Caco-2 (cell line): ENCODE measurements around the gene SLBP. TPM values are rescaled to one million over a fixed set of nuclear protein-coding genes. Genes with fewer than 3 reads are reported as not detected.

Experiments used
- BruUV-seq: library from RNA; stranded (reverse); fragments of 400-500 nt; replicated peaks from 2 replicates; lab custom pipeline; 2021; lab: Mats Ljungman, UMichigan
- CTCF ChIA-PET: fragments of 300-600 bp; sonication (Branson Sonifier 250); formaldehyde crosslinking; loops from one replicate; lab custom pipeline; 2022; ENCODE audit warnings: antibody characterized with exemption; lab: Charles Lee
- POLR2A ChIA-PET: fragments of 300-600 bp; sonication (Branson Sonifier 250); formaldehyde crosslinking; loops from one replicate; lab custom pipeline; 2022; ENCODE audit warnings: antibody characterized with exemption; lab: Charles Lee
- DNase-seq, 2 experiments: peaks; one replicate each; pipeline versions ENCODE4 v3.0.0 to v3.0.0-alpha.2; 2020 to 2022
- H3K27me3 ChIP-seq: replicated peaks from 2 replicates; pipeline ENCODE4 v1.6.0; 2011; ENCODE audit warnings: low read length; ENCODE audit not compliant: control insufficient read depth, insufficient read depth
- H3K36me3 ChIP-seq: 2 replicates; pipeline ENCODE4 v1.5.1; 2011; ENCODE audit warnings: low read length; ENCODE audit not compliant: control insufficient read depth, insufficient read depth
- H3K4me1 ChIP-seq: fragments of 250-450 bp; sonication (Bioruptor Pico); 2 replicates; pipeline ENCODE4 v1.5.1; 2020; ENCODE audit warnings: mild to moderate bottlenecking
- H3K4me3 ChIP-seq: 2 replicates; pipeline ENCODE4 v1.5.1; 2011; ENCODE audit warnings: low read depth, mild to moderate bottlenecking, control low read depth, low read length
- H3K9me3 ChIP-seq: fragments of 250-450 bp; sonication (Bioruptor Pico); 2 replicates; pipeline ENCODE4 v1.5.1; 2020; ENCODE audit warnings: mild to moderate bottlenecking, moderate library complexity
- H3K27ac Mint-ChIP-seq: one replicate; pipeline ENCODE4 v1.8.0; 2022; ENCODE audit warnings: mixed read lengths; ENCODE audit not compliant: unreplicated experiment
- H3K27me3 Mint-ChIP-seq: one replicate; pipeline ENCODE4 v1.8.0; 2022; ENCODE audit warnings: mixed read lengths; ENCODE audit not compliant: insufficient read depth, unreplicated experiment
- H3K36me3 Mint-ChIP-seq: one replicate; pipeline ENCODE4 v1.8.0; 2022; ENCODE audit warnings: mild to moderate bottlenecking, mixed read lengths; ENCODE audit not compliant: insufficient read depth, unreplicated experiment
- H3K4me1 Mint-ChIP-seq: one replicate; pipeline ENCODE4 v1.8.0; 2022; ENCODE audit warnings: low read depth, mixed read lengths; ENCODE audit not compliant: unreplicated experiment
- H3K4me3 Mint-ChIP-seq: one replicate; pipeline ENCODE4 v1.8.0; 2022; ENCODE audit warnings: mild to moderate bottlenecking, moderate library complexity, mixed read lengths; ENCODE audit not compliant: unreplicated experiment
- H3K9me3 Mint-ChIP-seq: one replicate; pipeline ENCODE4 v1.8.0; 2022; ENCODE audit warnings: mixed read lengths; ENCODE audit not compliant: unreplicated experiment
- intact Hi-C: fragments of 100-400 bp; cut with micrococcal nuclease; formaldehyde crosslinking; loops from one replicate; pipeline ENCODE4 v1.10.0; 2022; ENCODE audit not compliant: unreplicated experiment
- total RNA-seq: library from RNA; stranded (reverse); gene quantifications from 2 replicates; pipeline ENCODE4 v1.2.3, GENCODE V29; 2022
- TF ChIP-seq, protein P1 (sequence below), 2 experiments: fragments of 200-600 bp in 1 of 2; IDR thresholded peaks; 1 replicate in 1 of 2; 2 replicates in 1 of 2; pipeline versions ENCODE4 v1.5.1 to v1.8.0; 2011 to 2022; ENCODE audit warnings: antibody characterized with exemption in 1 of 2, control low read depth in 1 of 2, inconsistent platforms in 1 of 2, low read depth in 1 of 2, low read length in 1 of 2, mild to moderate bottlenecking in 1 of 2, moderate library complexity in 1 of 2; ENCODE audit not compliant: insufficient read depth in 1 of 2, severe bottlenecking in 1 of 2, unreplicated experiment in 1 of 2

SLBP gene
- total RNA-seq, 1 experiment from 2014 or later: 116 TPM

DNA sequence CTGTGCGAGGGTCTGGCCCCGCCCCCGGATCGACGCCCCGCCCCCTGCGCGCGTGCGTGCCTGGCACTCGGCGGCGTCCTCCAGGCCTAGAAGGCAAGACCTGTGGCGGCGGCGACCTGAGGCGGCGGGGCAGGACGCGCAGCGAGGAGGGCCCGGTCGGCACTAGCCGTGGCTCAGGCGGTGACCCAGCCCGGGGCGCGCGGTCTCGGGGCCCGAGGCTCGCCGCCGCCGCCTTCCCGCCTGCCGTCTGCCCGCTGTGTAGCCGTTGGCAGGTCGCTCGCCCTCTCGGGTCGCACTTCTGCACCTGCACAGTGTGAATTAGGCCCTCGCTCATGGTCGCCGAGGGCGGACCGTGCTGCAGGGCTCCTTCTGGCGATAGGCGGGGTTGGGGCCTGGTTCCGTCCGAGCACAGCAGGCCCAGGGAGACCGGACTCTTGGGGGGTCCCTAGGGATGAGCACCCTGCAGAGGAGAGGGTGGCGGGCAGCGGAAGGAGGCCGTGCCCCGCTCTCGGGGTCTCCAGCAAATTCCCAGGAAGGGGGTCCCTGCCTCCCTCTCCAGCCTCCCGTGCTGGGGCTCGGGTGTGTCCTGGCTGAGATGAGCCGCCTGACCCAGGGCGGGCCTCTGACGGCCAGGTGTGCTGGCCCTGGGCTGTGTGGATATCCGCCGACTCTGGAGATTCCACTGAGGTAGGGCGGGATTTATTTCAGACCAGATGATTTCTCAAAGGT is 27.4 kb downstream of the SLBP start:
- no peaks in the 10 kb centered on the region for H3K27me3 Mint-ChIP-seq
- peak; percentile 35 to 45 for DNase-seq
- no TSS peak for BruUV-seq
- TF ChIP-seq, protein P1, sequence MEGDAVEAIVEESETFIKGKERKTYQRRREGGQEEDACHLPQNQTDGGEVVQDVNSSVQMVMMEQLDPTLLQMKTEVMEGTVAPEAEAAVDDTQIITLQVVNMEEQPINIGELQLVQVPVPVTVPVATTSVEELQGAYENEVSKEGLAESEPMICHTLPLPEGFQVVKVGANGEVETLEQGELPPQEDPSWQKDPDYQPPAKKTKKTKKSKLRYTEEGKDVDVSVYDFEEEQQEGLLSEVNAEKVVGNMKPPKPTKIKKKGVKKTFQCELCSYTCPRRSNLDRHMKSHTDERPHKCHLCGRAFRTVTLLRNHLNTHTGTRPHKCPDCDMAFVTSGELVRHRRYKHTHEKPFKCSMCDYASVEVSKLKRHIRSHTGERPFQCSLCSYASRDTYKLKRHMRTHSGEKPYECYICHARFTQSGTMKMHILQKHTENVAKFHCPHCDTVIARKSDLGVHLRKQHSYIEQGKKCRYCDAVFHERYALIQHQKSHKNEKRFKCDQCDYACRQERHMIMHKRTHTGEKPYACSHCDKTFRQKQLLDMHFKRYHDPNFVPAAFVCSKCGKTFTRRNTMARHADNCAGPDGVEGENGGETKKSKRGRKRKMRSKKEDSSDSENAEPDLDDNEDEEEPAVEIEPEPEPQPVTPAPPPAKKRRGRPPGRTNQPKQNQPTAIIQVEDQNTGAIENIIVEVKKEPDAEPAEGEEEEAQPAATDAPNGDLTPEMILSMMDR (IDR thresholded peaks at IDR 0.05; ENCODE audit: insufficient read depth in 1 of 2, low read depth in 1 of 2, low read length in 1 of 2, severe bottlenecking in 1 of 2, unreplicated experiment in 1 of 2): no peak
- H3K27me3 ChIP-seq: no peaks in the 10 kb centered on the region
- ChIA-PET POLR2A (no interaction called here), CTCF (no interaction called here)
- H3K9me3 Mint-ChIP-seq: no peaks in the 10 kb centered on the region
- H3K36me3 ChIP-seq: no peaks in the 10 kb centered on the region
- H3K36me3 Mint-ChIP-seq: peaks cover 41% of the 10 kb centered on the region
- intact Hi-C loops: no loop called here
- peak overlapping the region; percentile 72 for H3K4me3 ChIP-seq
- H3K4me1 Mint-ChIP-seq: peaks cover 8% of the 10 kb centered on the region
- H3K9me3 ChIP-seq: no peaks in the 10 kb centered on the region
- H3K4me1 ChIP-seq: peaks cover 10% of the 10 kb centered on the region; the same call in 1 of the 2 replicates
- H3K27ac Mint-ChIP-seq: no peak overlapping the region
- H3K4me3 Mint-ChIP-seq: peak overlapping the region; percentile 73

DNA sequence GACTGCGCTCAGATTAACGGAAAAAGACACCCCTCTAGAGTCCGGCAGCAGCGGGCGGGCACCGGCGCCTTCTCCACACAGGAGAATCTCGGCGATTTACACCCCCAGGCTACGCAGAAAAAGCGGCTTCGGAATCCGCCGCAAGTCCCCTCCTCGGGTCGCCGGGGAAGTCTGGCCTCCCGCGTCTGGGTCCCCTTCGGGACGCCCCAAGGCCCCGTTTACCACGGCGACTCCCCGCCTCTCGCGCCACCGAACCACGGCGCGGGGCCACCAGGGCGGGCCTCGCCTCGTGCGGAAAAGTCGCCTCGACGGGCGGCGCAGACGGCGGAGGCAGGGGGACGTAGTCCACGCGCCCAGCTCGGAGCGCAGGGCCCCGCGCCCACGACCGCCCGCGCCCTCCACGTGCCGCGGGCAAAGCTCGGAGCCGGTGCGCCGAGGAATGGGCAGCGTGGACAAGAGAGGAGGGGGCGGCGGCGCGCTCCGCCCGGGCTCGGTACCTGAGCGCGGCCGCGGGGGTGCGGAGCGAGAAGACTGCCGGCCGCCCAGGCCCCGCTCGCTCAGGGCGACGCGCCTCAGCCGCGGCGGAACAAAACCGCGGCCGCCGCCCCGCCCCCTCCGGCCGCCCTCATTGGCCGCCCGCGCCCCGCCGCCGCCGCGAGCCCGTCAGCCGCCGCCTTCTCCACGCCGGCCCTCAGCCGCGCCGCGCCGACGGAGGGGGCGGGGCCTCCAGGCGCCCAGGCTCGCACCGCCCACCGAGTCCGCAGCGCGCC is 28.2 kb downstream of the SLBP start, which contains the start of gene FAM53A:
Gene FAM53A (minus strand): TSS at position 578 of the 770 bp plus-strand sequence. CDS start 15,572 bp downstream, outside the sequence.
- no peaks in the 10 kb centered on the region for H3K9me3 Mint-ChIP-seq
- H3K4me3 Mint-ChIP-seq: peak within 1 kb of the TSS; percentile 77
- peaks cover 10% of the 10 kb centered on the region; the same call in 1 of the 2 replicates for H3K4me1 ChIP-seq
- H3K27me3 Mint-ChIP-seq: no peaks in the 10 kb centered on the region
- no TSS peak for BruUV-seq
- peak; percentile 86 to 97 for DNase-seq
- H3K4me3 ChIP-seq: peak within 1 kb of the TSS; percentile 72
- CTCF ChIA-PET: interaction anchor here (0.6 kb wide), 1 partner anchor 37 kb away, joined by 3 read pairs; the partner anchor contains the start of gene TMEM129
- POLR2A ChIA-PET: no interaction called here
- peak within 1 kb of the TSS; percentile 59 for H3K27ac Mint-ChIP-seq
- peaks cover 8% of the 10 kb centered on the region for H3K4me1 Mint-ChIP-seq
- intact Hi-C loops: no loop called here
- H3K27me3 ChIP-seq: no peaks in the 10 kb centered on the region
- TF ChIP-seq, protein P1 (IDR thresholded peaks at IDR 0.05; ENCODE audit: insufficient read depth in 1 of 2, low read depth in 1 of 2, low read length in 1 of 2, severe bottlenecking in 1 of 2, unreplicated experiment in 1 of 2): no peak
- H3K9me3 ChIP-seq: no peaks in the 10 kb centered on the region
- no peaks in the 10 kb centered on the region for H3K36me3 ChIP-seq
- H3K36me3 Mint-ChIP-seq: peaks cover 33% of the 10 kb centered on the region

DNA sequence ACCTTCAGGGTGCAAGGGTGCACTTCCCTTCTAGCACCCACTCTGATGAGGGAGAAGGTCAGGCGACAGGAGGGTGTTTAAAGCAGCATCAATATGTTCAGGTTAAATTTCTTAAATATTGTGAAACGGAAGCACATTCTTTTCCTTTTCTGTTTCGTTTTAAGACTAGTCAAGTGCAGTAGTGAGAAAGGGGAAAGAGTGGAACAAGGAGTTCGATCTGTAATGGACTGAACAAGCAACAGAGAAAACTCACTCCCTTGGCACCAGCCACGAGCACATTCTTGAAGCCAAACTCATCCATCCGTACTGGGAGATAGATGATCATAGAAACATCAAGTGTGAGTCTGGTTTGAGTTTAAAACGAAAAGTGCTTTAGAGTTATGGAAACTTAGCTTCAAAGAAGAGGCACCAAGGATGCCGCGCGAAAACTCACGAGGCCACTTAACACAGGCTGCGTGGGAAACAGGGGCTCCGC is 28.8 kb downstream of the SLBP start:
- Histone ChIP-seq H3K27me3 (no peaks in the 10 kb centered on the region), H3K4me1 (peaks cover 10% of the 10 kb centered on the region; the same call in 1 of the 2 replicates), H3K9me3 (no peaks in the 10 kb centered on the region), H3K36me3 (no peaks in the 10 kb centered on the region), H3K4me3 (peak overlapping the region; percentile 67)
- Mint-ChIP-seq H3K4me3 (peak overlapping the region; percentile 77), H3K27me3 (no peaks in the 10 kb centered on the region), H3K27ac (peak overlapping the region; percentile 59), H3K4me1 (peaks cover 8% of the 10 kb centered on the region), H3K36me3 (peaks cover 30% of the 10 kb centered on the region), H3K9me3 (no peaks in the 10 kb centered on the region)
- BruUV-seq: no TSS peak
- ChIA-PET CTCF (interaction anchor here (0.6 kb wide), 1 partner anchor 38 kb away, joined by 3 read pairs; the partner anchor contains the start of gene TMEM129), POLR2A (no interaction called here)
- intact Hi-C loops: no loop called here
- TF ChIP-seq, protein P1 (IDR thresholded peaks at IDR 0.05; ENCODE audit: insufficient read depth in 1 of 2, low read depth in 1 of 2, low read length in 1 of 2, severe bottlenecking in 1 of 2, unreplicated experiment in 1 of 2): no peak
- DNase-seq: no peak
